ENCODE results near the gene CMA1.

Gene CMA1

GRCh38 chr14:24465805-24466204, 42.3 kb downstream of the CMA1 start:
- DNase-seq (ENCODE audit: low read depth in 2 of 2) = no peak

DNA sequence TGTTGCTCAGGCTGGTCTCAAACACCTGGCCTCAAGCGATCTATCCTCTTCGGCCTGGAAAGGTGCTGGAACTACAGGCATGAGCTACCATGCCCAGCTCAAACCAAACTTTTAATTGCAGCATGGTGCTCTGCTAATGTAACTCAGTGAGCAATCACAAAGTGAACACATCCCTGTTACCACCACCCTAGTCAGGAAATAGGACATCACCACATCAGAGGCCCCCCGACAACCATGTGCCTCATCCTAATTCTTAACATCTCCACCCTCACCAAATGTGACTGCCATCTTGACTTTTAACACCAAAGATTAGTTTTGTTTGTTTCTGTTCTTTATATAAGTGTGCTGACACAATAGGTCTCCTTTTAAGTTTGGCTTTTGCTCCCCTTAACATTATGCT, 42.7 kb downstream of the CMA1 start:
- DNase-seq (ENCODE audit: low read depth in 2 of 2) = no peak

GRCh38 chr14:24463884-24464785, 43.9 kb downstream of the CMA1 start:
- DNase-seq (ENCODE audit: low read depth in 2 of 2) = no peak

DNA sequence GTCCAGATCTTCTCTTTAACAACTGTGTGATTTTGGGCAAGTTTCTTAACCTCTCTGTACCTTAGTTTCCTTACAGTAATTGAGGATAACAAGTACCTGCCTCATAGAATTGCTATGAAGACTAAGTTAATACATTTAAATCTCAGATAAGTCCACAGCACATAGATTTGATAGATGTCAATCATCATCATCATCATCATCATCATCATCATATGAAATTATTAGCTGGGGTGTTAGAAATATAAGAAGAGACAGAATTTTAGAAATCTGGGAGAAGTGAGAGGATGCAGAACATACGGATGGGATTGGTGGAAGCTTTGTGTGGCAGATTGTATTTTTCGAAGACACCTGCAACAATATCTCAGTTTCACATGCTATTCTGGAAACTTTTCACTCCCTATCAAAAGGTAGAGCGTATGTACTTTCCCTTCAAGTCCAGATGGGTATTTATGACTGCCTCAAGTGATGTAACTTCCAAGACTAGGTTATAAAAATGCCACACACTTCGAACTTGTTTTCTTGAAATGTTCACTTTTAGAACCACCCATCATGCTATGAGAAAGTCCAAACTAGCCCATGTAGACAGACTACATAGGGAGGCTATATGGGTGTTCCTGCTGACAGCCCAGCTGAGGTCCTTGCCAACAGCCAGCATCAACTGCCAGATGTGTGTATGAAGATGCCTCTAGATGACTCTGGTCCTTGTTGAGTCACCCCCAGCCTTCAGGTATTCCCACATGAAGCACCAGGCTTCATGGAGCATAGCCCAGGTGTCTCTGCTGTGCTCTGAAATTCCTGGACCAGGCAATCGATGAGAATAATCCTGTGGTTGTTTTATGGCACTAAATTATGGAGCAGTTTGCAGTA, 44.8 kb downstream of the CMA1 start:
- no peak for DNase-seq (ENCODE audit: low read depth in 2 of 2)

DNA sequence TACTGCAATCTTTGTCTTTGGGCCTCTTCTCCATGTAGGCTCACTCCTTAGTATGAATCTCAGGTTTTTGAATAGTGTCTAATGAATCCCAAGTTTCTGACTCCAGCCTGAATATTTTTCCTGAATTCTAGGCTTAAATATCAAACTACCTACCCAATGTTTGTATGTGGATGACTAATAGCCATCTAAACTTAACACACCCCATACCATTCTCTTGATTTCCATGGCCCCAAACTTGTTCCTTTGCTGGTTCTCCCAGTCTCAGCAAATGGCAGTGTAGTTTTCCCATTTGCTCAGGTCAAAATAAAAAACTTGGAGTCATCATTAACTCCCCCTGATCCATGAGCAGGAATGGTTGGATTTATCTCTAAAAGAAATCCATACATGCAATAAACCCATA, 46.7 kb downstream of the CMA1 start:
- no peak for DNase-seq (ENCODE audit: low read depth in 2 of 2)

- no peak for DNase-seq (ENCODE audit: low read depth in 2 of 2)
These were observed 48.7 kb downstream of the CMA1 start for GRCh38 chr14:24459331-24459730.

GRCh38 chr14:24458736-24459135, 49.3 kb downstream of the CMA1 start:
- no peak for DNase-seq (ENCODE audit: low read depth in 2 of 2)

DNA sequence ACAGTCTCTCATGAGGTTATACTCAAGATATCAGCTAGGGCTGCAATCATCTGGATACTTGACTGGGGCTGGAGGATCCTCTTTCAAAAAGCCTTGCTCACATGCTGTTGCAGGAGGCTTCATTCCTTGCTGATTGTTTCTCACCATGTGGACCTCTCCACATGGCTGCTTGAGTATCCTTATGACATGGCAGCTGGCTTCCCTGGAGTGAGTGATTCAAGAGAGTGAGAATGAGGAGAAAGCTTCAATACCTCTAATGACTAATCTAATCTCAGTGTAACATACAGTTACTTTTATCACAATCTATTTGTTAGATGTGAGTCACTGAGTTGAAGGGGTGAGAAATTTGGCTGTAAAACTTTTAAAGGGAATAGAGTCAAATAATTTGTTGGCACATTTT, 51.1 kb downstream of the CMA1 start:
- DNase-seq (ENCODE audit: low read depth in 2 of 2) = no peak
